GM23338 (cell line): ENCODE measurements around the gene GDPD5. TPM values are rescaled to one million over a fixed set of nuclear protein-coding genes. Genes with fewer than 3 reads are reported as not detected.

Experiments
- ATAC-seq: fragments of 200-7000 bp; cut with Tn5 transposase; 3 replicates; pipeline ENCODE4 v1.9.1; 2020
- DNase-seq: peaks from one replicate; pipeline ENCODE4 v3.0.0-alpha.2; 2015; ENCODE audit warnings: low spot score
- H2AFZ ChIP-seq: fragments of 200-600 bp; sonication (generic); 2 replicates; pipeline ENCODE4 v1.8.0; 2016; ENCODE audit warnings: antibody characterized with exemption, mild to moderate bottlenecking, moderate library complexity
- H3F3A ChIP-seq: fragments of 200-600 bp; sonication (generic); replicated peaks from 2 replicates; pipeline ENCODE4 v1.8.0; 2017; ENCODE audit warnings: antibody characterized with exemption, mixed run types, low read depth
- H3K27ac ChIP-seq: fragments of 200-600 bp; sonication (generic); 2 replicates; pipeline ENCODE4 v1.6.1; 2016; ENCODE audit warnings: low read depth
- H3K27me3 ChIP-seq: fragments of 200-600 bp; sonication (generic); 2 replicates; pipeline ENCODE4 v1.8.0; 2016; ENCODE audit warnings: mild to moderate bottlenecking, mixed run types, moderate library complexity; ENCODE audit not compliant: insufficient read depth
- H3K36me3 ChIP-seq: fragments of 200-600 bp; sonication (generic); 2 replicates; pipeline ENCODE4 v1.8.0; 2016; ENCODE audit warnings: mild to moderate bottlenecking; ENCODE audit not compliant: insufficient read depth
- H3K4me1 ChIP-seq: fragments of 200-600 bp; sonication (generic); 2 replicates; pipeline ENCODE4 v1.8.0; 2016; ENCODE audit warnings: mild to moderate bottlenecking, moderate library complexity; ENCODE audit not compliant: insufficient read depth
- H3K4me2 ChIP-seq: fragments of 200-600 bp; sonication (generic); 2 replicates; pipeline ENCODE4 v1.7.1; 2017; ENCODE audit warnings: mixed run types
- H3K4me3 ChIP-seq: fragments of 200-600 bp; sonication (generic); 2 replicates; pipeline ENCODE4 v1.6.1; 2016; ENCODE audit warnings: mixed run types
- H3K79me2 ChIP-seq: fragments of 200-600 bp; sonication (generic); replicated peaks from 2 replicates; pipeline ENCODE4 v1.8.0; 2017; ENCODE audit warnings: mild to moderate bottlenecking; ENCODE audit not compliant: insufficient read depth
- H3K9me2 ChIP-seq: fragments of 200-600 bp; sonication (generic); 2 replicates; pipeline ENCODE4 v1.8.0; 2017; ENCODE audit not compliant: insufficient read depth
- H4K20me1 ChIP-seq: fragments of 200-600 bp; sonication (generic); replicated peaks from 2 replicates; pipeline ENCODE4 v1.8.0; 2017; ENCODE audit warnings: mild to moderate bottlenecking; ENCODE audit not compliant: insufficient read depth
- H3K27ac Mint-ChIP-seq: 2 replicates; pipeline ENCODE4 v1.8.0; 2020; ENCODE audit warnings: inconsistent platforms, mild to moderate bottlenecking, moderate library complexity, mixed read lengths
- H3K27me3 Mint-ChIP-seq: 3 replicates; pipeline ENCODE4 v1.8.0; 2022; ENCODE audit warnings: low read depth, mild to moderate bottlenecking, moderate library complexity, mixed read lengths, inconsistent platforms; ENCODE audit not compliant: insufficient read depth, poor library complexity
- H3K36me3 Mint-ChIP-seq: 3 replicates; pipeline ENCODE4 v1.8.0; 2021; ENCODE audit warnings: low read depth, mild to moderate bottlenecking, inconsistent platforms, moderate library complexity, mixed read lengths
- H3K4me1 Mint-ChIP-seq: 3 replicates; pipeline ENCODE4 v1.8.0; 2020; ENCODE audit warnings: mild to moderate bottlenecking, inconsistent platforms, mixed read lengths
- H3K4me3 Mint-ChIP-seq: 3 replicates; pipeline ENCODE4 v1.8.0; 2021; ENCODE audit warnings: moderate library complexity, mild to moderate bottlenecking, inconsistent platforms, mixed read lengths
- H3K9me3 Mint-ChIP-seq: 3 replicates; pipeline ENCODE4 v1.8.0; 2020; ENCODE audit warnings: moderate library complexity, mild to moderate bottlenecking, inconsistent platforms, mixed read lengths
- CREB1 ChIP-seq: fragments of 250-450 bp; sonication (Bioruptor Pico); IDR thresholded peaks from 2 replicates; pipeline ENCODE4 v1.5.0; 2020; ENCODE audit warnings: low read depth, mild to moderate bottlenecking, moderate library complexity
- EZH2phosphoT487 ChIP-seq: fragments of 200-600 bp; sonication (generic); IDR thresholded peaks from one replicate; pipeline ENCODE4 v1.8.1; 2018; ENCODE audit warnings: antibody characterized with exemption; ENCODE audit not compliant: unreplicated experiment
- JUNB ChIP-seq: IDR thresholded peaks from one replicate; pipeline ENCODE4 v1.6.1; 2016; ENCODE audit warnings: antibody characterized with exemption; ENCODE audit not compliant: unreplicated experiment
- NANOG ChIP-seq: IDR thresholded peaks from 2 replicates; pipeline ENCODE4 v1.6.1; 2016; ENCODE audit warnings: antibody characterized with exemption, borderline replicate concordance
- POLR2AphosphoS5 ChIP-seq: IDR thresholded peaks from 2 replicates; pipeline ENCODE4 v1.6.1; 2016; ENCODE audit warnings: antibody characterized with exemption, low read depth
- polyA plus RNA-seq: library from polyadenylated mRNA; unstranded; fragments of >200 nt; fragmentation: Nextera tagmentation; extraction: Ambion mirVana; gene quantifications from 2 replicates; pipeline ENCODE4 v1.2.1, GENCODE V29; 2016
- total RNA-seq: library from RNA; depleted of rRNA; stranded (reverse); fragments of >200 nt; shearing (Covaris generic); gene quantifications from 2 replicates; pipeline ENCODE4 v1.2.3, GENCODE V29; 2014
- TF ChIP-seq, protein P1 (sequence below): fragments of 250-450 bp; sonication (Bioruptor Pico); IDR thresholded peaks from 2 replicates; pipeline ENCODE4 v1.5.0; 2020; ENCODE audit warnings: mild to moderate bottlenecking, moderate library complexity
- TF ChIP-seq, protein P2 (sequence below): IDR thresholded peaks from 2 replicates; pipeline ENCODE4 v1.6.1; 2016; ENCODE audit warnings: antibody characterized with exemption

Gene GDPD5
- total and polyA plus RNA-seq, 2 experiments from 2014 or later: 1.6 to 4.9 TPM

DNA sequence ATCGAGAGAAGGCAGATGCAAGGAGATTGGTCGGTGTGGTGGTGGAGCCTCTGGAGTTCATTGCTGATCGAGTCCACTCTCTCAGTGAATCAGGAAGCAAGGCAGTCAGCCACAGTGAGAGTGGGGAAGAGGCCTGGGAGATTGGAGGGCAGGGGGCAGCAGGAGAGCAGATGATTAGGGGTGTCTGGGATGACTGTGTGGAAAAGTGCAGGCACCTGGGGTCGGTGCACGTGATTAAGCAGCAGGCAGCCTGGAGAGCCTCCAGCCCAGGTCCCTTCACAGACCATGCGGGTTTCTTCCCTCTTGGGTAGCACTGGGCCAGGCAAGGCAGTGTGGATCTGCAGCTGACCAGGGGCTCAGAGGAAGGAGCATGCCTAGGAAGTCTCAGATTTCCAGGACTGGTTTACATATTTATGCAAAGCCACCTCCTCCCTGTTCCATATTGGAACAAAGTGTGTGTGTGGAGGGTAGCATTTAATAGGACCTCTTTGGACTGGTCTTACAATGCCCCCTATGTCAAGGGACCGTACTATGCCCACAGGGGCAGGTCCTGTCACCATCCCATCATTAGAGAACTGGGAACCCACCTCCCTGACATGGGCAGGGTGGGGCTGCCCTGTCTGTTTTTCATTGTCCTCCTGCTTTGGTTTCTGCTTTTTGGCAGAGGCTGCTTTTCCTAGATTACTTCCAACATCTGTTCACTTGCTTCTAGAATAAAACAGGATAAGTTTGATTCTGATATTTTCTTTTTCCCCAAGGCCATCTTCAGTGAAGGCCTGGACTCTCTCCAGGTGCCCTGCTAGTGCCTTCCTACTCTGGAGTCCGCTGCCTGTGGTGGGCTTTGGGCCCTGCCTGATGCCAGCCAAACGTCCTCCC, 14.0 kb upstream of the GDPD5 start (continued):
- TF ChIP-seq, protein P1, sequence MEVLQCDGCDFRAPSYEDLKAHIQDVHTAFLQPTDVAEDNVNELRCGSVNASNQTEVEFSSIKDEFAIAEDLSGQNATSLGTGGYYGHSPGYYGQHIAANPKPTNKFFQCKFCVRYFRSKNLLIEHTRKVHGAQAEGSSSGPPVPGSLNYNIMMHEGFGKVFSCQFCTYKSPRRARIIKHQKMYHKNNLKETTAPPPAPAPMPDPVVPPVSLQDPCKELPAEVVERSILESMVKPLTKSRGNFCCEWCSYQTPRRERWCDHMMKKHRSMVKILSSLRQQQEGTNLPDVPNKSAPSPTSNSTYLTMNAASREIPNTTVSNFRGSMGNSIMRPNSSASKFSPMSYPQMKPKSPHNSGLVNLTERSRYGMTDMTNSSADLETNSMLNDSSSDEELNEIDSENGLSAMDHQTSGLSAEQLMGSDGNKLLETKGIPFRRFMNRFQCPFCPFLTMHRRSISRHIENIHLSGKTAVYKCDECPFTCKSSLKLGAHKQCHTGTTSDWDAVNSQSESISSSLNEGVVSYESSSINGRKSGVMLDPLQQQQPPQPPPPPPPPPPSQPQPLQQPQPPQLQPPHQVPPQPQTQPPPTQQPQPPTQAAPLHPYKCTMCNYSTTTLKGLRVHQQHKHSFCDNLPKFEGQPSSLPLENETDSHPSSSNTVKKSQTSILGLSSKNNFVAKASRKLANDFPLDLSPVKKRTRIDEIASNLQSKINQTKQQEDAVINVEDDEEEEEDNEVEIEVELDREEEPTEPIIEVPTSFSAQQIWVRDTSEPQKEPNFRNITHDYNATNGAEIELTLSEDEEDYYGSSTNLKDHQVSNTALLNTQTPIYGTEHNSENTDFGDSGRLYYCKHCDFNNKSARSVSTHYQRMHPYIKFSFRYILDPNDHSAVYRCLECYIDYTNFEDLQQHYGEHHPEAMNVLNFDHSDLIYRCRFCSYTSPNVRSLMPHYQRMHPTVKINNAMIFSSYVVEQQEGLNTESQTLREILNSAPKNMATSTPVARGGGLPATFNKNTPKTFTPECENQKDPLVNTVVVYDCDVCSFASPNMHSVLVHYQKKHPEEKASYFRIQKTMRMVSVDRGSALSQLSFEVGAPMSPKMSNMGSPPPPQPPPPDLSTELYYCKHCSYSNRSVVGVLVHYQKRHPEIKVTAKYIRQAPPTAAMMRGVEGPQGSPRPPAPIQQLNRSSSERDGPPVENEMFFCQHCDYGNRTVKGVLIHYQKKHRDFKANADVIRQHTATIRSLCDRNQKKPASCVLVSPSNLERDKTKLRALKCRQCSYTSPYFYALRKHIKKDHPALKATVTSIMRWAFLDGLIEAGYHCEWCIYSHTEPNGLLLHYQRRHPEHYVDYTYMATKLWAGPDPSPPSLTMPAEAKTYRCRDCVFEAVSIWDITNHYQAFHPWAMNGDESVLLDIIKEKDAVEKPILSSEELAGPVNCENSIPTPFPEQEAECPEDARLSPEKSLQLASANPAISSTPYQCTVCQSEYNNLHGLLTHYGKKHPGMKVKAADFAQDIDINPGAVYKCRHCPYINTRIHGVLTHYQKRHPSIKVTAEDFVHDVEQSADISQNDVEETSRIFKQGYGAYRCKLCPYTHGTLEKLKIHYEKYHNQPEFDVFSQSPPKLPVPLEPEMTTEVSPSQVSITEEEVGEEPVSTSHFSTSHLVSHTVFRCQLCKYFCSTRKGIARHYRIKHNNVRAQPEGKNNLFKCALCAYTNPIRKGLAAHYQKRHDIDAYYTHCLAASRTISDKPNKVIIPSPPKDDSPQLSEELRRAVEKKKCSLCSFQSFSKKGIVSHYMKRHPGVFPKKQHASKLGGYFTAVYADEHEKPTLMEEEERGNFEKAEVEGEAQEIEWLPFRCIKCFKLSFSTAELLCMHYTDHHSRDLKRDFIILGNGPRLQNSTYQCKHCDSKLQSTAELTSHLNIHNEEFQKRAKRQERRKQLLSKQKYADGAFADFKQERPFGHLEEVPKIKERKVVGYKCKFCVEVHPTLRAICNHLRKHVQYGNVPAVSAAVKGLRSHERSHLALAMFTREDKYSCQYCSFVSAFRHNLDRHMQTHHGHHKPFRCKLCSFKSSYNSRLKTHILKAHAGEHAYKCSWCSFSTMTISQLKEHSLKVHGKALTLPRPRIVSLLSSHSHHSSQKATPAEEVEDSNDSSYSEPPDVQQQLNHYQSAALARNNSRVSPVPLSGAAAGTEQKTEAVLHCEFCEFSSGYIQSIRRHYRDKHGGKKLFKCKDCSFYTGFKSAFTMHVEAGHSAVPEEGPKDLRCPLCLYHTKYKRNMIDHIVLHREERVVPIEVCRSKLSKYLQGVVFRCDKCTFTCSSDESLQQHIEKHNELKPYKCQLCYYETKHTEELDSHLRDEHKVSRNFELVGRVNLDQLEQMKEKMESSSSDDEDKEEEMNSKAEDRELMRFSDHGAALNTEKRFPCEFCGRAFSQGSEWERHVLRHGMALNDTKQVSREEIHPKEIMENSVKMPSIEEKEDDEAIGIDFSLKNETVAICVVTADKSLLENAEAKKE (CRISPR knock-in tag): no peak
- TF ChIP-seq EZH2phosphoT487 (no peak), CREB1 (CRISPR knock-in tag) (no peak)
- TF ChIP-seq, protein P2, sequence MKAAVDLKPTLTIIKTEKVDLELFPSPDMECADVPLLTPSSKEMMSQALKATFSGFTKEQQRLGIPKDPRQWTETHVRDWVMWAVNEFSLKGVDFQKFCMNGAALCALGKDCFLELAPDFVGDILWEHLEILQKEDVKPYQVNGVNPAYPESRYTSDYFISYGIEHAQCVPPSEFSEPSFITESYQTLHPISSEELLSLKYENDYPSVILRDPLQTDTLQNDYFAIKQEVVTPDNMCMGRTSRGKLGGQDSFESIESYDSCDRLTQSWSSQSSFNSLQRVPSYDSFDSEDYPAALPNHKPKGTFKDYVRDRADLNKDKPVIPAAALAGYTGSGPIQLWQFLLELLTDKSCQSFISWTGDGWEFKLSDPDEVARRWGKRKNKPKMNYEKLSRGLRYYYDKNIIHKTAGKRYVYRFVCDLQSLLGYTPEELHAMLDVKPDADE: no peak

DNA sequence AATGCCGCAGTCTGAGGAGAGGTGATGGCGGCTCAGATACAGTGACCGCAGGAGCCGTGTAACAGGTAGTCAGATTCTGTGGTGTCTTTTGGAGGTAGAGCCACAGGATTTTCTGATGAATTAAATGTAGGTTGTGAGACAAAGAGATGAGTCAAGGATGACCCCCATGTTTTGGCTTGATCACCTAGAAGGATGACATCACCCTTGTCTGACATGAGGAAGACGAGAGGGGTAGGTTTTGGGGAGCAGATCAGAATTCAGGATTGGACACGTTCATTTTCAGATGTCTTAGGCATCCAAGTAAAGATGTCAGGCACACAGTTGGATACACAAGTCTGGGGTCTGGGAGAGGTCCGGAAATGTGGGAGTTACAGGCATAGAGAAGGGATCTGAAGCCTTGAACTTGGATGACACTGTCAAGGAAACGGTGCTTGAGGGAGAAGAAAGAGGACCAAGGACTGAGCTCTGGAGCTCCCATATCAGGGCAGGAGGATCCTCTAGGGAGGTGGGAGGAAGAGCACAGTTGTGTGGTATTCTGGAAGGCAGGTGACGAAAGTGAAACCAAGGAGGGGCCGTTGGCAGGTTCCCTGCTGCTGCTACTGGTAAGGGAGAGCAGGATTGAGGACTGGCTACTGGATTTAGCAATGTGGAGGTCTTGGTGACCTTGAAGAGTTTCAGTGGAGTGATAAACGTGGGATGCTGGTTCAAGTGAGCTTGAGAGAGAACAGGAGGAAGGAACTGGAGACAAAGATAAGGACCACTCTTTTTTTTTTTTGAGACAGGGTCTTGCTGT, 12.6 kb upstream of the GDPD5 start:
- Mint-ChIP-seq H3K4me1 (peaks cover 5% of the 10 kb centered on the region; the same call in 2 of the 3 replicates), H3K4me3 (no peak overlapping the region)
- no peak for TF ChIP-seq JUNB
- TF ChIP-seq POLR2AphosphoS5: no peak
- no peak for TF ChIP-seq NANOG

More for the DNA sequence above, 12.6 kb upstream of the GDPD5 start:
- Histone ChIP-seq H3K4me2 (no peak overlapping the region), H3K4me3 (no peak overlapping the region), H3F3A (no peaks in the 10 kb centered on the region), H3K27ac (no peak overlapping the region), H2AFZ (no peak overlapping the region), H3K9me2 (no peaks in the 10 kb centered on the region), H4K20me1 (no peaks in the 10 kb centered on the region), H3K79me2 (no peaks in the 10 kb centered on the region), H3K27me3 (no peaks in the 10 kb centered on the region), H3K36me3 (no peaks in the 10 kb centered on the region), H3K4me1 (no peaks in the 10 kb centered on the region)
- Mint-ChIP-seq H3K9me3 (no peaks in the 10 kb centered on the region), H3K36me3 (no peaks in the 10 kb centered on the region), H3K27ac (no peak overlapping the region), H3K27me3 (peaks cover 8% of the 10 kb centered on the region)
- DNase-seq: no peak
- ATAC-seq: no peak
